Fibroblast of the aortic adventitia (primary cell): ENCODE measurements around the gene SNX3. TPM values are rescaled to one million over a fixed set of nuclear protein-coding genes. Genes with fewer than 3 reads are reported as not detected.

Experiments used
- DNase-seq: peaks from one replicate; pipeline ENCODE4 v3.0.0-alpha.2; 2010; ENCODE audit warnings: low read depth
- H3K4me3 ChIP-seq: 2 replicates; pipeline ENCODE4 v1.5.1; 2011; ENCODE audit warnings: low read depth, mild to moderate bottlenecking, control low read depth, low read length, moderate library complexity
- CTCF ChIP-seq: IDR thresholded peaks from 2 replicates; pipeline ENCODE4 v1.5.1; 2011; ENCODE audit warnings: mild to moderate bottlenecking, low read length, control low read depth, inconsistent platforms; ENCODE audit not compliant: insufficient read depth
- total RNA-seq: library from RNA; depleted of rRNA; stranded (reverse); fragments of >200 nt; gene quantifications from 2 replicates; pipeline ENCODE4 v1.2.3, GENCODE V29; 2012; ENCODE audit warnings: low replicate concordance

The SNX3 gene
- total RNA-seq, 1 donor = 266 TPM

- H3K4me3 ChIP-seq = no peak overlapping the region
- DNase-seq = no peak
- TF ChIP-seq CTCF = no peak
Measured at GRCh38 chr6:108210556-108210955, 50.3 kb downstream of the SNX3 start.

- no peak overlapping the region for H3K4me3 ChIP-seq
- no peak for DNase-seq
- no peak for TF ChIP-seq CTCF
Measured at GRCh38 chr6:108209738-108210137, 51.1 kb downstream of the SNX3 start.

GRCh38 chr6:108207013-108207412 is 53.8 kb downstream of the SNX3 start:
- no peak for TF ChIP-seq CTCF
- no peak overlapping the region for H3K4me3 ChIP-seq
- no peak for DNase-seq

- no peak overlapping the region for H3K4me3 ChIP-seq
- DNase-seq = no peak
Measured at GRCh38 chr6:108203189-108204112, 57.4 kb downstream of the SNX3 start.

GRCh38 chr6:108200631-108201030 is 60.2 kb downstream of the SNX3 start:
- H3K4me3 ChIP-seq = no peak overlapping the region
- TF ChIP-seq CTCF = no peak
- peak; percentile 33 for DNase-seq

More at GRCh38 chr6:108203189-108204112, 57.4 kb downstream of the SNX3 start:
- TF ChIP-seq CTCF = no peak

- H3K4me3 ChIP-seq = no peak overlapping the region
- no peak for TF ChIP-seq CTCF
- DNase-seq = no peak
Measured at GRCh38 chr6:108200186-108200585, 60.7 kb downstream of the SNX3 start.
